ENCODE measurements around the gene MYLIP. TPM values are rescaled to one million over a fixed set of nuclear protein-coding genes. Genes with fewer than 3 reads are reported as not detected.

The MYLIP gene
- total and polyA plus RNA-seq, 8 donors, result 27.8 to 58.1 (median 50.9) TPM

GRCh38 chr6:16132909-16133308, 4.0 kb downstream of the MYLIP start:
- Histone ChIP-seq H3K27me3 (no peaks in the 10 kb centered on the region), H3K36me3 (peaks cover 0 to 7% of the 10 kb centered on the region in 2 donors), H3K4me3 (peak overlapping the region in 1 of 2 donors; percentile 98), H3K27ac (no peak overlapping the region), H3K9me3 (no peaks in the 10 kb centered on the region), H3K4me1 (peaks cover 58 to 82% of the 10 kb centered on the region in 2 donors)
- DNase-seq, result no peak
- ATAC-seq, result no peak
- TF ChIP-seq CTCF (IDR thresholded peaks at IDR 0.05), result no peak
- intact Hi-C loops (cut with DNase I), result no loop called here

- intact Hi-C loops (cut with DNase I), result no loop called here
- peaks cover 60 to 92% of the 10 kb centered on the region in 2 donors for H3K4me1 ChIP-seq
- no peak for ATAC-seq
These were observed 5.5 kb downstream of the MYLIP start for GRCh38 chr6:16134430-16134829.

DNA sequence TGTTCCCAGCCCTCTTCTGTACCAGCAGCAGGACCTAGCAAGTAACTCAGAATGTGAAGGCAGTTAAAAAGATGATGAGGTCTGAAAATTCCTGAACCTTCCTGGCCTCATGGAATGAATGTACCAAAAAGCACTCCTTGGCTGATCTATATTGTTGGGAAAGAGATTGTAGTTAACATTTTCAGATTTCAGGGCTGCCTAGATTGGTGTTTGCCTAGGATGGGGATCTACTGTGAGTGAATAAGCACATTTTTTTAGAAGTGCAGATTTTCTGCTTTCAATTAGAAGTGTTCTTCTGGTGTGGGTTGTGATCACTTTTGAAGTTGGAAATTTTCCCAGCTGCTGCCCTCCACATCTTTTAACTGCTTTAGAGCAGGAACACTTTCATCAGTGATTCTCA, 6.2 kb downstream of the MYLIP start:
- DNase-seq (no peak), ATAC-seq (no peak)
- no peaks in the 10 kb centered on the region for H3K9me3 ChIP-seq
- peaks cover 0 to 7% of the 10 kb centered on the region in 2 donors for H3K36me3 ChIP-seq
- intact Hi-C loops (cut with DNase I), result no loop called here
- no peaks in the 10 kb centered on the region for H3K27me3 ChIP-seq
- H3K27ac ChIP-seq, result peak overlapping the region in 1 of 2 donors; percentile 5
- no peak overlapping the region for H3K4me3 ChIP-seq
- no peak for TF ChIP-seq CTCF (IDR thresholded peaks at IDR 0.05)
- peaks cover 60 to 97% of the 10 kb centered on the region in 2 donors for H3K4me1 ChIP-seq

More at GRCh38 chr6:16134430-16134829, 5.5 kb downstream of the MYLIP start:
- H3K4me3 ChIP-seq, result no peak overlapping the region
- no peaks in the 10 kb centered on the region for H3K27me3 ChIP-seq
- H3K27ac ChIP-seq, result no peak overlapping the region
- no peak for TF ChIP-seq CTCF (IDR thresholded peaks at IDR 0.05)
- H3K36me3 ChIP-seq, result peaks cover 0 to 7% of the 10 kb centered on the region in 2 donors
- no peak for DNase-seq
- no peaks in the 10 kb centered on the region for H3K9me3 ChIP-seq

GRCh38 chr6:16136091-16136490, 7.2 kb downstream of the MYLIP start:
- no peak for TF ChIP-seq CTCF (IDR thresholded peaks at IDR 0.05)
- Histone ChIP-seq H3K27me3 (no peaks in the 10 kb centered on the region), H3K27ac (peak overlapping the region in 1 of 2 donors; percentile 17), H3K4me3 (no peak overlapping the region), H3K36me3 (peaks cover 0 to 7% of the 10 kb centered on the region in 2 donors), H3K9me3 (no peaks in the 10 kb centered on the region), H3K4me1 (peaks cover 60 to 88% of the 10 kb centered on the region in 2 donors)
- intact Hi-C loops (cut with DNase I), result no loop called here
- no peak for ATAC-seq
- no peak for DNase-seq

DNA sequence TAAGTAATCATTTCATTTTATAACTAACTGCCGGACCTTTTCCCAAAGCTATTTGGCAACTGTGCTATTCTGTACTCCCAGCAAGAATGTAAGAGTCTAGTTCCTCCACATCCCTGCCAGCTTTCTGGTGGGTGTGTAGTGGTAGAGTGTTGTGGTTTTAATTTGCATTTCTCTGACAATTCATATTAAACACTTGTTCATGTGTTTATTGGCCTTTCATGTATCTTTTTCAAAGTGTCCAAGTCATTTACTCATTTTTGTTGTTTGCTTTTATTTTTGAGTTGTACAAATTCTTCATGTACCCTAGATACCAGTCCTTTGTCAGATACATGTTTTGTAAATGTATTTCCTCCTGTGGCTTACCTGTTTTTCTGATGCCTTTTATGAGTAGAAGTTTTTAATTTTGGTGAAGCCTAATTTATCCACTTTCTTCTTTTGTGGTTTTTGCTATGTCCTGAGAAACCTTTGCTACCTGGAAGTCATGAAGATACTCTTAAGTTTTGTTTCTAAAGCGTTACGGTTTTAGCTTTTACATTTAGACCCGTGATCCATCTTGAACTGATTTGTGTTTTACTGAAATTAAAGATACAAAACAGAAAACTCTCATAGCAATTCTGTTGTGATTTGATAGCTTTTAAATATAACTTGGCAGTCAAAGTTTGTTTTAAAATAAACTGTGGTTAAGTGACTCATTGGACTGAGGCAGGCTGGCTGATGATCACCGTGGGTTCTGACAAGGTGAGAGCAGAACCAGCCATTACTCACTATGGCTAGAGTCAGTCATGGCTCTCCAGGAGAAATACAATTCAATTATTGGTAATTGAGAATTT, 8.0 kb downstream of the MYLIP start:
- DNase-seq, result no peak
- peak; percentile 82 for ATAC-seq
- Histone ChIP-seq H3K36me3 (peaks cover 0 to 12% of the 10 kb centered on the region in 2 donors), H3K27me3 (no peaks in the 10 kb centered on the region), H3K4me3 (no peak overlapping the region), H3K27ac (peak overlapping the region; percentile 3 to 17), H3K9me3 (no peaks in the 10 kb centered on the region), H3K4me1 (peaks cover 54 to 80% of the 10 kb centered on the region in 2 donors)
- intact Hi-C loops (cut with DNase I), result no loop called here
- no peak for TF ChIP-seq CTCF (IDR thresholded peaks at IDR 0.05)
